SIG-M5 treated with dmso at 0.1 percent for 504 hours (cell line): ENCODE data around the gene PRF1.
A peak's percentile ranks its signal among the peaks of the same experiment; 100 is the strongest.
"Not testable (repeated sequence)": the region's sequence is repeated elsewhere in the genome, so short reads cannot be mapped to it uniquely, and the experiment has no call there.

Experiments
- DNase-seq: peaks from one replicate; lab custom pipeline; 2025; ENCODE audit not compliant: unreplicated experiment; lab: John Stamatoyannopoulos, UW

The PRF1 gene

GRCh38 chr10:70594161-70594560, 8.4 kb downstream of the PRF1 start:
- DNase-seq: no peak

GRCh38 chr10:70593513-70593890, 9.0 kb downstream of the PRF1 start:
- DNase-seq: no peak

GRCh38 chr10:70592746-70593512, 9.6 kb downstream of the PRF1 start:
- peak; percentile 9 for DNase-seq

GRCh38 chr10:70592186-70592735, 10.3 kb downstream of the PRF1 start:
- no peak for DNase-seq

- DNase-seq: no peak
These were observed 11.7 kb downstream of the PRF1 start for GRCh38 chr10:70590655-70591416.

- no peak for DNase-seq
These were observed 12.5 kb downstream of the PRF1 start for GRCh38 chr10:70589762-70590654.

GRCh38 chr10:70588859-70589570, 13.5 kb downstream of the PRF1 start:
- DNase-seq: no peak

- no peak for DNase-seq
These were observed 14.3 kb downstream of the PRF1 start for GRCh38 chr10:70588255-70588654.

GRCh38 chr10:70587045-70587658, 15.4 kb downstream of the PRF1 start:
- no peak for DNase-seq

GRCh38 chr10:70586348-70586930, 16.1 kb downstream of the PRF1 start:
- no peak for DNase-seq

- no peak for DNase-seq
These were observed 16.9 kb downstream of the PRF1 start for GRCh38 chr10:70585578-70586169.

- no peak for DNase-seq
These were observed 17.5 kb downstream of the PRF1 start for GRCh38 chr10:70584909-70585544.

GRCh38 chr10:70584366-70584765, 18.2 kb downstream of the PRF1 start:
- no peak for DNase-seq

- no peak for DNase-seq
These were observed 18.9 kb downstream of the PRF1 start for GRCh38 chr10:70583669-70584037.

- DNase-seq: no peak
These were observed 19.5 kb downstream of the PRF1 start for GRCh38 chr10:70582793-70583668.

- not testable (repeated sequence) for DNase-seq
These were observed 21.4 kb downstream of the PRF1 start for GRCh38 chr10:70581176-70581575.

- no peak for DNase-seq
These were observed 23.1 kb downstream of the PRF1 start for GRCh38 chr10:70579234-70580002.
